ENCODE results near the gene RAD51B.

Gene RAD51B

GRCh38 chr14:68744613-68745012, 925.0 kb downstream of the RAD51B start:
- no peaks in the 10 kb centered on the region for H3K27me3 Mint-ChIP-seq (ENCODE audit: low read depth)
- H3K9me3 Mint-ChIP-seq = peaks cover 8% of the 10 kb centered on the region
- peaks cover 22% of the 10 kb centered on the region for H3K4me1 Mint-ChIP-seq
- TF ChIP-seq CTCF (IDR thresholded peaks at IDR 0.05; ENCODE audit: unreplicated experiment in 3 of 3) = no peak
- no peak overlapping the region for H3K4me3 Mint-ChIP-seq
- H3K27ac Mint-ChIP-seq = peak overlapping the region in 2 of 3 experiments; percentile 0 to 21
- H3K36me3 Mint-ChIP-seq (ENCODE audit: low read depth) = no peaks in the 10 kb centered on the region

DNA sequence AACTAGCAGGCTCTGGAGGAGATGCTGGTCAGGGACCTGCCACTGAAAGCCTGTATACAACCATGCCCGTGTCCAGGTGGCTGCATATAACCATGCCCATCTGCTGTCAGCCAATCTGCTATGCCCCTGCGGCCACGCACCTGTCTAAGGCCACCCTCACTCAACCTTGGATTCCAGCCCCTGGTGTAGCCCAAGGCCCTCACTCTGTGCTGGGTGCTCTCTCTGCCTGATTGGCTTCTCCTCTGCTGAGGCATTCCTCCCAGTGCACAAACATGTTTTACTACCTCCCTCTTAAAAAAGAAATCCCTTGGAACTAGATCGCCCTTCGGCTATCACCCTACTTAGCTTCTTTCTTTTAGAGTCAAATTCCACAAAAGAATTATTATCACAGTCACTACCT, 927.8 kb downstream of the RAD51B start:
- Mint-ChIP-seq H3K9me3 (peaks cover 5% of the 10 kb centered on the region), H3K4me1 (peaks cover 42% of the 10 kb centered on the region), H3K27me3 (ENCODE audit: low read depth) (no peaks in the 10 kb centered on the region), H3K27ac (peak overlapping the region; percentile 40 to 76 (median 56)), H3K4me3 (no peak overlapping the region), H3K36me3 (ENCODE audit: low read depth) (no peaks in the 10 kb centered on the region)
- TF ChIP-seq CTCF (IDR thresholded peaks at IDR 0.05; ENCODE audit: unreplicated experiment in 3 of 3) = no peak

DNA sequence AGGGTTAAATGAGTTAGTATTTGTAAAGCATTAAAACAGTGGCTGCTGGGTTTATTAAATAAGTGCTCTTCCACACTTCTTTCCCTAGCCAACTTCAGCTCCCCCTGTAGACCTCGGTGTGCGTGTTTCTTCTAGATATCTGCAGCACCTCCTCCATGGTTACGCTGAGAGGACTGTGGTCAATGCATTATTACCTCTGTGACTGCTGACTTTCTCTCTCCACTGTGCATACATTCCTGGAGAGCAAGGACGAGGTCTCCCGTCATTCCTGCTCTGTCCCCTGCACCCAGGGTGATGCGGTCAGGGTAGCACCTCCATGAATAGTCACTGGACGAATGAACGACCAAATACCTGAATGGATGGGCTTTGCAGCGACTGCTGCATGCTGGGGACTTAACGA, 928.7 kb downstream of the RAD51B start:
- peak overlapping the region; percentile 40 to 76 (median 56) for H3K27ac Mint-ChIP-seq
- H3K36me3 Mint-ChIP-seq (ENCODE audit: low read depth) = no peaks in the 10 kb centered on the region
- H3K9me3 Mint-ChIP-seq = peaks cover under 1% of the 10 kb centered on the region
- no peak overlapping the region for H3K4me3 Mint-ChIP-seq
- no peaks in the 10 kb centered on the region for H3K27me3 Mint-ChIP-seq (ENCODE audit: low read depth)
- no peak for TF ChIP-seq CTCF (IDR thresholded peaks at IDR 0.05; ENCODE audit: unreplicated experiment in 3 of 3)
- H3K4me1 Mint-ChIP-seq = peaks cover 50% of the 10 kb centered on the region

- no peaks in the 10 kb centered on the region for H3K9me3 Mint-ChIP-seq
- no peaks in the 10 kb centered on the region for H3K36me3 Mint-ChIP-seq (ENCODE audit: low read depth)
Observed at GRCh38 chr14:68748691-68749090, 929.1 kb downstream of the RAD51B start.

DNA sequence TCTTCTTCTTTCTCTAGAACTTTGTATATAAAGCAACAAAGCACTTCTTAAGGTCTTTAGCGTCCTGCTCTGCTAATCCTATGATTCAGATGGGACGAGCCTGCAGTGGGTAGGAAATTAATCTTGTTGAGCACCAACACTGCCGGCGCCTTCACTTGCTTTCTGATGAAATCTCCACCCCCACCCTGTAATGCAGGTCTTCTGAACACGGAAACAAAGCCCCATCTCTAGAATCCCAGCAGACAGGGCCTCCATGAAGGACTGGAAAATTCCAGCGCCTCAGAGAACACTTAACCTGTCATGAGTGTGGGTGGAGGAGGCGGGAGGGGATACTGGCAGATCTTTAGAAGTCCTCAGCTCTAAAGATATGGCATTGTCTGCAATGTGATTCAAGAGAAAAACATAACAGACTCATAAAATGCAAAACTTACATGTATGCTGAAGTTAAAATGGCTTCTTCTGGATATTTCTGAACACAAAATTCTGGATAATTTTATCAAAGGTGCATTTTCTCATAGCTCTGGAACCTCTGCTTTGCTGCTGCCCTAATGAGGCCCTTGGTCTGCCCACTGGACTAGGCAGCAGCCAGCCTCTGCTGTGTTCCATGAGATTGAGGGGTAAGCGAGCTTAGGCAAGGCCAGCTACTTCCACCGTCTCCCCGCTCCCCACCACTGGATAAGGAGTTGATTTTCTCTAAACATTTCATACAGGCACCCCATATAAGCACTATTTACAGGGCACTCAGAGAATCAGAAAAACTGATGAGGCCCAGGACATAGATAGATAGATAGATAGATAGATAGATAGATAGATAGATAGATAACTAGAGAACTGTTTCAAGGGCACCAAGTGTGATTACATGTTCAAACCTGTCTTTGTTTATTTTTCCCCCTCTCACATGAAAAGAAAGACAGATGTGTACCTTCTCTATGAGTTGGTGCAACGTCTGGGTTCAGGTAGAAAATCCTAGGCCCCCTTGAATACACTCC, 930.2 kb downstream of the RAD51B start:
- Mint-ChIP-seq H3K27me3 (ENCODE audit: low read depth) (no peaks in the 10 kb centered on the region), H3K4me3 (no peak overlapping the region), H3K4me1 (peaks cover 65% of the 10 kb centered on the region), H3K27ac (peak overlapping the region; percentile 72 to 89 (median 85)), H3K9me3 (no peaks in the 10 kb centered on the region), H3K36me3 (ENCODE audit: low read depth) (no peaks in the 10 kb centered on the region)
- TF ChIP-seq CTCF (IDR thresholded peaks at IDR 0.05; ENCODE audit: unreplicated experiment in 3 of 3) = no peak

More at GRCh38 chr14:68748691-68749090, 929.1 kb downstream of the RAD51B start:
- H3K27me3 Mint-ChIP-seq (ENCODE audit: low read depth) = no peaks in the 10 kb centered on the region
- peaks cover 55% of the 10 kb centered on the region for H3K4me1 Mint-ChIP-seq
- H3K27ac Mint-ChIP-seq = peak overlapping the region in 2 of 3 experiments; percentile 56 to 89
- no peak overlapping the region for H3K4me3 Mint-ChIP-seq
- TF ChIP-seq CTCF (IDR thresholded peaks at IDR 0.05; ENCODE audit: unreplicated experiment in 3 of 3) = no peak

Data from nephron (organoid).